Sigmoid colon (tissue), 4 donors: ENCODE measurements around the gene AP3B1.

Source experiments
- CTCF ChIP-seq, 4 experiments: fragments of 450-650 bp in 3 of 4; fragments of 200-600 bp in 1 of 4; IDR thresholded peaks; one replicate each; pipeline ENCODE4 v1.5.1; 2016 to 2019; ENCODE audit warnings: antibody characterized with exemption in 4 of 4, mild to moderate bottlenecking in 3 of 4, moderate library complexity in 2 of 4
- POLR2A ChIP-seq, 2 donors: fragments of 450-650 bp; IDR thresholded peaks; one replicate each; pipeline ENCODE4 v1.6.1; 2016; ENCODE audit warnings: antibody characterized with exemption in 2 of 2, mild to moderate bottlenecking in 2 of 2, moderate library complexity in 2 of 2
- POLR2AphosphoS5 ChIP-seq, 4 donors: sonication (generic); formaldehyde crosslinking; IDR thresholded peaks; one replicate each; pipeline ENCODE4 v1.6.1; 2017; ENCODE audit warnings: antibody characterized with exemption in 4 of 4

- no peak for TF ChIP-seq POLR2A (IDR thresholded peaks at IDR 0.05)
- TF ChIP-seq CTCF (IDR thresholded peaks at IDR 0.05): no peak
- no peak for TF ChIP-seq POLR2AphosphoS5 (IDR thresholded peaks at IDR 0.05)
These were observed 78.5 kb downstream of the AP3B1 start for GRCh38 chr5:78215972-78216371.
